ENCODE results near the gene ACAD8. TPM values are rescaled to one million over a fixed set of nuclear protein-coding genes. Genes with fewer than 3 reads are reported as not detected.

The ACAD8 gene
- total and polyA plus RNA-seq, 2 of the 8 experiments (the other 6 are each of a cell fraction or from before 2014, with no cell fraction given): 45.8 to 52.7 TPM

DNA sequence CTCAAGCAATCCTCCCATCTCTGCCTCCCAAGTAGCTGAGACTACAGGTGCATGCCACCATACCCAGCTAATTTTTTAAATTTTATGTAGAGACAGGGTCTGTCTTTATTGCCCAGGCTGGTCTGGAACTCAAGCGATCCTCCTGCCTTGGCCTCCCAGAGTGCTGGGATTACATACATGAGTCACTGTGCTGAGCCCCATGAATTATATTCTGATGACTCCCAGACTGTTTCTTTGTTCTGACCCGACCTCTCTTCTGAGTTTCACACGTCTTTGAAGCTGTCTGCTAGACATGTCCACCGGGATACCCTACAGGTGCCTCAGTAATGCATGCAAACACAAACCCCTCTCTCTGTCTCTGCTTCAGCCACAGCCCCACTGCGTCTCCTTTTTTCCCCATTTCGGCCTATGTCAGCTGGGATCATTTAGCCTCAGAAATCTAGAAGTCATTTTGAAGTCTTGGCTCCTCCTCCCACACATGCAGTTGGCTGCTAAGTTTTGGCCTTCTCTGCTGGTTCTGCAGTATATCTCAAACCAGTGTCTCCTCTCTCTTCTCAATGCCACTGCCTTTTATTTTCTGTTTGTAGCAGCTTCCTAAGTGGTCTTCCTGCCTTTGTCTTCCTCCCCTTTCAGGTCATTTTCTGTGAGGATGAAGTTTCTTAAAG, 24.1 kb upstream of the ACAD8 start (continued):
- TF ChIP-seq CBX8 (IDR thresholded peaks at IDR 0.05; ENCODE audit: borderline replicate concordance, low read depth, low read length): no peak

All from H1 (cell line).